Measurements from ENCODE around the gene GARIN6. TPM values are rescaled to one million over a fixed set of nuclear protein-coding genes. Genes with fewer than 3 reads are reported as not detected.
"Not testable (repeated sequence)": the region's sequence is repeated elsewhere in the genome, so short reads cannot be mapped to it uniquely, and the experiment has no call there.

The GARIN6 gene
- polyA plus RNA-seq (ENCODE audit: insufficient read length in 3 of 3) = not detected
- long read RNA-seq, donor 1 = 0 reads
- long read RNA-seq, donor 2 = 0 reads
- long read RNA-seq, donor 3 = 0 reads
- long read RNA-seq, donor 4 = 0 reads
- long read RNA-seq, donor 5 = 0 reads
- long read RNA-seq, donor 6 = 0 reads
- long read RNA-seq, donor 7 = 0 reads
- long read RNA-seq, donor 8 = 0 reads
- long read RNA-seq, donor 9 = 0 reads
- long read RNA-seq, donor 10 = 0 reads
- long read RNA-seq, donor 11 = 0 reads
- long read RNA-seq, donor 12 = 0 reads
- long read RNA-seq, donor 13 = 0 reads
- long read RNA-seq, donor 14 = 0 reads
- long read RNA-seq, donor 15 = 0 reads
- long read RNA-seq, donor 16 = 0 reads

DNA sequence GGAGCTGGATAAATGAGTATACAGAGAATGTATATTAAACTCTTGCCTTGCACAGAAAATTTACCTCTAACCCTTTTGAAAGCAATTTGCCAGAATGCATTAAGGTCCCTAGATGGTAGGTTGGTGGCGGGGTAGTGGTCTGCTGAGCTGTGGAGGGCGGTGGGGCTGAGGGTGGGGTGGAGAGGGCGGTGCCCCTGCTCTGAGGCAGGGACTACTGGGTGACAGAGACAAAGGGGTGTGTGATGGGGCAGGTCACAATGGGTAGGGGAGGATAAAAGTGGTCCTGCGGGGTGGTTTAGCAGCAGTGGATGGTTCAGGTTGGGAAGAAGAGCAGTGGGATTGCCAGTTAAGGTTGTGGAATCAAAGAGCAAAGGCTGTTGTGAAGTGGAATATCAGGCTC lies at the start of gene GARIN6:
TSS of gene GARIN6 (plus strand) at position 301 of the 400 bp plus-strand sequence. CDS start 422 bp downstream, outside the sequence.
- DNase-seq (ENCODE audit: extremely low read depth in 1 of 11, low read depth in 9 of 11, low spot score in 4 of 11) = no peak

DNA sequence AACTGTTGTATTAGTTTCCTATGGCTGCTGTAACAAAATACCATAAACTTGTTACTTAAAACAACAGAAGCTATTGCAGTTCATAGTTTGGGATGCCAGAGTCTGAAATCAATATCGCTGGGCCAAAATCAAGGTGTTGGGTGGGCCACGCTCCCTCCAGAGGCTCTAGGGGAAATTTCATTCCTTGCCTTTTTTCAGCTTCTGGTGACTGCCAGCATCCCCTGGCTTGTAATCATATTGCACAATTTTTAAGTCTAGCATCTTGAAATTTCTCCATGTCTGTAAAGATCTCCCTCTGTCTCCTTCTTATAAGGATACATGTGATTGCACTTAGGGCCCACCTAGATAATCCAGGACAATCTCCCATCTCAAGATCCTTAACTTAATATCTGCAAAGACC lies 48.8 kb upstream of the GARIN6 start:
- DNase-seq (ENCODE audit: extremely low read depth in 1 of 11, low read depth in 9 of 11, low spot score in 4 of 11) = no peak

DNA sequence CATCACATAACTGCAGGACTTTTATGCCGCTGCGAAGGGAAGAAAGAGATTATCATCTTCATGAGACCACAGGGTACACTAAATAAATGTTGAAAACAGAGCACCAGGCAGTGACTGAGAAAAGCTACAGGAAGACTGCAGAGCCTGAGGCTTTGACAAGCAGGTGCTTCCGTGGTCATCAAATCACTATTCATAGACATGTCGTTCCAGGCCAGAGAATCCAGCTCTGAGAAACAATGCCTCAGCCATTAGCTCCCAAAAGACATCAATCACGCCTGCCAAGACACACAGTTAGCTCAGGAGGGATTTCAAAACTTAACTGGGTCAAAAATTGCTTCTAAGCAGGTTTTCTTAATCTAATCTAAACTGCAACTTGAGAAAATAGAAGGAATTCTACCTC lies 47.2 kb upstream of the GARIN6 start:
- DNase-seq (ENCODE audit: extremely low read depth in 1 of 11, low read depth in 9 of 11, low spot score in 4 of 11) = no peak

DNA sequence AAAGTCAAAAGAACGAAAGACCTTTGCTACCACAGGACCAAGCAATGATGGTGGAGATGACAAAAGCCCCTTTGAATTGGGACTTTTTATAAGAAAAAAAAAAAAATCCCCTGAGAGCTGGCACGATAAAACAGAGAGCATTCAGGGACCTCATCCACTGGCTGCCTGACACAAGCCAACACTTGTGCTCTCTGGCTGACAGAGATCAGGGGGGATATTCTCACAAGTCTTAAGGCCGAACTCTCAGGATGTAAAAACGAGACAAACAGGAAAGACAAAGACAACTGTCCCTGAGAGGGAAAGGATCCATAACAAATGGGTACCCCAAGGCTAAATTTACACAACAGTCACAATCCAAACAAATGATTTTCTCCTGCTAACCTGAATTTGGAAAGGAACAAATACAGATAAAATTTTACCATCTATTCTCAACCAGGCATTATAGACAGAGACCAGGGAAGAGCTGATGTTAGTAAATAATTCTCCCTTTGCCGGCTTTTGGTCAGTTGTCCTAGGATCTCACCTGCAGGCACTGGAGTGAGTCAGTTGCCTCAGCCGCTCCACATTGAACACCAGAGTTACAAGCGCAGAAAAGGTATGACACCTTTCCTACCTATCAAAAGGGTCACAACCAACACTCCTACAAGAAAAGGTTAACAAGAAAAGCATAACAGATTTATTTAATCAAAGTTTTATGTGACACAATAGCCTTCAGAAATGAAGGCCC lies 37.9 kb upstream of the GARIN6 start:
- no peak for DNase-seq (ENCODE audit: extremely low read depth in 1 of 11, low read depth in 9 of 11, low spot score in 4 of 11)

DNA sequence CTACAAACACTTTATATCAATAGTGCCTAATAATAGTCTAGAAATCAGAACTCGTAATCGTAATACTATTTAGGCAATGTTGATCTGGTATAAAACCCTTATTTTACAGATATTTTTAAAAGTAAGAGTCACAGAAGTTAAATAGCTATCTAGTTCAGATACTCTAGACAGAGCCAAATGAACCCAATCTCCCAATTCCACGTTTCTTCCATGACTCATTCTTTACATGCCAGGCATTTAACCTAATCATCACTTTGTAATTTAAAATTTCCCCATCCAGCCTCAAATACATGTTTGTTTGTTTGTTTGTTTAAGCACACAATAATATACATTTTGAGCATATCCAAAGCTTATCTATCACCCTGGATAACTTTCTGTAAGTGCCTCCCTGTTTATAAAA lies 36.4 kb upstream of the GARIN6 start:
- no peak for DNase-seq (ENCODE audit: extremely low read depth in 1 of 11, low read depth in 9 of 11, low spot score in 4 of 11)

DNA sequence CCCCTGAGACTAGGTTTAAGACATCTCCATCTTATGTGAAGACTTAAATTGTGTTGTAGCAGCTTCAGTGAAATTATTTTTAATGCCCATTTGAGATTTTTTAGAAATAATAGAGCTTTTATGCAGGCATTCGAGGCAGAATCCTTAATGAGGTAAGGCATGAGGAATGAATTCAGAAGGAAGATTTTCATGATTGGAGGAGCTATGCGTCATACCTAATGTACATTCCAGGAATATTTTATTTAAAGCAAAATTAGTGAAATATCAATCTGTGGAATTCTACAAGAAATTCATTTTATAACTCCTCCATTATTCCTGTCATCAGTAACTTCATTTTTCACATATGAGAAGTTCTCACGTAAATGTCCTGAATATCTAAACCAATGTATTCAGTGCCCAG lies 36.0 kb upstream of the GARIN6 start:
- no peak for DNase-seq (ENCODE audit: extremely low read depth in 1 of 11, low read depth in 9 of 11, low spot score in 4 of 11)

DNA sequence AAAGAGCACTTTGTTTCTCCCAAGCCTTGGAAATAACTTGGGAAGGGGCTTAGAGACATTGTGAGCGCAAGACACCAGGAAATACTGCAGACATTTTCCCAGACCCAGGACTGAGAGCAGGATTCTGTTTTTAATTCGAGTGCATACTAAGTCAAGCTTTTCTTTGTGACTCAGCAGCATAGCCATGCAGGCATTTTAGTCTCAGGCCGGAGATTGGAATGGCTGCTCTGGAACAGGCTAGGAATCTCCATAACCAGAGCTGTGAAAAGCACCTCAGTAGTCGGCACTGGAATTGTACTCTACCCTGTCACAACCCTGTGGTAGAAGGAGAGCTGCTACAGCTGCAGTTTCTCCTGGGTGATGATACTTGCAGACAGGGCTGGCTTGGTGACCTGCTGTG lies 28.9 kb upstream of the GARIN6 start:
- no peak for DNase-seq (ENCODE audit: extremely low read depth in 1 of 11, low read depth in 9 of 11, low spot score in 4 of 11)

DNA sequence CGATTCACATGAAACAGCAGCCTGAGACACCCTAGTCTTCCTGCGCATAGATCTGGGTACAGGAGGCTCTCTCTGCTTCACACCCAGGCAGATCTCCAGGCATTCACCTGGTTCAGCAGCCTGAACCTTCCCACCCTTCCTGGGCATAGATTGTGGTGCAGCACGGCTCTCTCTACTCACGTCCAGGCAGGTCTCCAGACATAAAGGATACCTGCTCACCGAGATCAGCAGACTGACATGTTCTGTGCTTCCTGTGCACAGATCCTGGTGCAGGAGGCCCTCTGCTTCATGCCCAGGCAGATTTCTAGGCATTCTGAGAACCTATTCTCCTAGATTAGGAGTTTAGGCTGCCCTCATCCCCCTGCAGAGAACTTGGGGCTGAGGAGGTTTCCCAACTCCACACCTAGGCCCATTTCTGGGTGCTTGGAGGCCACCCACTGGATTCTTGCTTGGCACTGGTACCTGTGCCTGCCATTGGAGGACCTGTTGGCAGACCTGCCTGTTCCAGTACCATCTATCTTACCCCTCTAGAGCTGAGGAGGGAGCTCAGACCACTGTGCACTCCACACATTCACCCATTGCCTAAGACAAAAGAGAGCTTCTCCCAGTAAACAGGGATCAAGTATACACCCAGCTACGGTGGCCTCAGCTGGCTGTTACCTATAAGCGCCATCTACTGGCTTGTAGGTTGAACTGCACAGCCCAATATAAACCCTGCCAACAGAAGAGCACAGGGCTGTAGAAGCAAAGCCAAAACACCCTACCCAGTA lies 28.0 kb upstream of the GARIN6 start:
- DNase-seq (ENCODE audit: extremely low read depth in 1 of 11, low read depth in 9 of 11, low spot score in 4 of 11) = no peak

DNA sequence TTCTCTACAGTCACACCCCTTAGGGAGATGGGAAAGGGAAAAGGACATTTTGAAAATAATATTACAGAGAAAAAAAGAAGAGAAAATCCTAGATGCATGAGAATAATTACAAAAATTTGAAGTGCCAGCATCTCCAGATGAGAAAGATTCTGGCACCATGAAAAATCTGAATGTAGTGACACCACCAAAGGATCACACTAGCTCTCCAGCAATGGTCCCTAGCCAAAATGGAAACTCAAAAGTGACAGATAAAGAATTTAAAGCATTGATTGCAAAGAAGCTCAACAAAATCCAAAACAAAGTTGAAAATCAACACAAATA lies 27.4 kb upstream of the GARIN6 start:
- DNase-seq (ENCODE audit: extremely low read depth in 1 of 11, low read depth in 9 of 11, low spot score in 4 of 11) = no peak

DNA sequence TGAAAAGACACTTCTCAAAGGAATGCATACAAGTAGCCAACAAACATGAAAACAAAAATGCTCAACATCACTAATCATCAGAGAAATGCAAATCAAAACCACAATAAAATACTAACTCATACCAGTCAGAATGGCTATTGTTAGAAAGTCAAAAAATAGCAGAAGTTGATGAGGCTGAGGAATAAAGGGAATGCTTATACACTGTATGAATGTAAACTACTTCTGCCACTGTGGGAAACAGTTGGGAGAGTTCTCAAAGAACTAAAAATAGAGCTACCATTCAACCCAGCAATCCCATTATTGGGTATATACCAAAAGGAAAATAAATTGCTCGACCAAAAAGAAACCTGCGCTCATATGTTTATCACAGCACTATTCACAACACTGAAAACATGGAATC lies 23.0 kb upstream of the GARIN6 start:
- DNase-seq (ENCODE audit: extremely low read depth in 1 of 11, low read depth in 9 of 11, low spot score in 4 of 11) = not testable (repeated sequence)

DNA sequence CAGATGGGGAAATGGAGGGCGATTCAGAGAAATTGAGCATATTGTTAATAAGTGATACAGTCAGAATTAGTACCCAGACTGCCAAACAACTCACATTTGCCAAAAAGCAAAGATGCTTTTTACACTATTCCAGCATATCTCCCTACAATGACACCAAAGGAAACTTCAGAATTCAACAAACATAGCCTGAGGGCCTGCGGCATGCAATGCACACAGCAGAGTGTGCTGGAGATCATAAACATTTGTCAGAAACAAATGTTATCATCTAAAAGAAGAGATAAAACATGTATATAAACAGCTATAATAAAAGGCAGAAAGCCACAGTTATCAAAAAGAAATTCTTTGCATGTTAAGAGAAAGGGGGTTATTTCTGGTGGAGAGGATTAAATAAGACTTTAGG lies 20.1 kb upstream of the GARIN6 start:
- DNase-seq (ENCODE audit: extremely low read depth in 1 of 11, low read depth in 9 of 11, low spot score in 4 of 11) = no peak

DNA sequence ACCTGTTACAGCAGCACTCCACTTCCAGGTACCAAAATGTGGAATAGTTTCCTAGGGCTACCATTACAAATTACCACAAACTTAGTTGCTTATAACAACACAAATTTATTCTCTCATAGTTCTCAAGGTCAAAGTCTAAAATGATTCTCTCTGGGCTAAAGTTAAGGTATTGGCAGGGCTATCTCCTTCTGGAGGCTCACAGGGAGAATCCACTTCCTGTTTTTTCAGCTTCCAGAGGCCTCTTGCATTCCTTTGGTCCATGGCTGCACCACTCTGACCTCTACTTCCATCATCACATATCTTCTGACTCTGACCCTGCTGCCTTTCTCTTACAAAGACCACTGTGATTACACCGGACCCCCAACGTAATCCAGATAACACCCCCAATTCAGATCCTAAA lies 2.9 kb upstream of the GARIN6 start:
- no peak for DNase-seq (ENCODE audit: extremely low read depth in 1 of 11, low read depth in 9 of 11, low spot score in 4 of 11)

DNA sequence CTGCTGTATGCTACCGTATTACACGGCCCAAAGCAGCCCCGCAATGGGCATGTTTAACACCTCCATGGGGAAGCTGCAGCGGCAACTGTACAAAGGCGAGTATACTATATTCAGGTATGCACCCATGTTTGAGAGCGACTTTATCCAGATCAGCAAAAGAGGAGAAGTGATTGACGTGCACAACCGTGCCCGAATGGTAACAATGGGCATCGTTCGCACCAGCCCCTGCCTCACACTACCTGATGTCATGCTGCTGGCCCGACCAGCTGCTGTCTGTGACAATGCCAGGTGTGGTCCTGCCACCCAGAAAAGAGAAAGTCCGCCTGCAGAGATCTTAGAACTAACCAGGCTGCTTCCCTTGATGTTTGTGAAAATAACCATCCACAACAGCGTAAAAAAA lies 630 bp downstream of the GARIN6 start:
- no peak for DNase-seq (ENCODE audit: extremely low read depth in 1 of 11, low read depth in 9 of 11, low spot score in 4 of 11)

DNA sequence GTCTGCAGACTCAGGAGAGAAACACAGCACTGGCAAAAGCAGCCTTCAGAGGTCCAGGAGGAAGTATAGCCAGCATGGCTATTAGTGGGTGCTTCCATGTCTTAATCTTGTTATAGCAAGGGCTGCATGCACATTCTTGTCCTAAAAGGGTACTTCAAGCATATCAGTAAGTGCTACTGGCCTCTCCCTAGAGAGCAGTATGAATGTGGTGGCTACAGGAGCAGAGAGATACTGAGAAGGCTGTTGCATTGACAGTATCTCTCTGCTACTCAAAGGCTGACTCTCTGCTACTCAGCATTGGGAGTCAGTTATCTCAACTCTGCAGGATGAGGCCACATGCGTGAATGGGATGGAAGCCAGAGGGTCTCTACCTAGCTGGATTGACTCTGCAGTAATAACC lies 2.0 kb downstream of the GARIN6 start:
- DNase-seq (ENCODE audit: extremely low read depth in 1 of 11, low read depth in 9 of 11, low spot score in 4 of 11) = no peak

DNA sequence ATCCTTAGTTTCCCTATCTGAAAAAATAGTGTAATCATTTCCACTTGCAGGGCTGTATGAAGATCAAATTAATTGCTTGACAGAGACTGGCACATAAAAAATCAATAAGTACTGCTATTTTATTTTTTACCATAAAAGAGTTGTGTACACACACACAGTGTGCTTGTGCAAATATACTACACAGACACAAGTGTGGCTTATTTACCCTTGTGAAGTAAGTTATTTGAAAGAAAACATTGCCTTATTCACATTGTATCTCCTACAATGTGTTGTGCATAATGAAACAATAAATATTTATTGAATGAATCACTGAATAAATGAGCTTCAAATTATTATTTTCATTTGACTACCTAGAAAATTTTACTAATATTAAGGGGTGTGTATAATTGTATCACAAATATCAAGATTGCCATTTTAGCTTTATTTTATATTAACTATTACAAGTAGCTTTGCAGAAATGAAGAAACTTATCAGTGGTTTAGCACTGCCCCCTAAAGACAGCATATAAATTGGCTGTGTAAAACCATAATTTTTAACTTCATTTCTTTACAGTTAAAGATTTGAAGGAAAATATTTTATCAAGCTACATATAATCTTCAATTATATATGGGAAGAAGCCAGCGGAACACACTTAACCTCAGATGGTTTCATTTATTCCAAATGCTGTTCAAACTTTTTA lies 11.3 kb downstream of the GARIN6 start:
- DNase-seq (ENCODE audit: extremely low read depth in 1 of 11, low read depth in 9 of 11, low spot score in 4 of 11) = peak in 3 of 11 donors; percentile 0 to 2 (median 1)

DNA sequence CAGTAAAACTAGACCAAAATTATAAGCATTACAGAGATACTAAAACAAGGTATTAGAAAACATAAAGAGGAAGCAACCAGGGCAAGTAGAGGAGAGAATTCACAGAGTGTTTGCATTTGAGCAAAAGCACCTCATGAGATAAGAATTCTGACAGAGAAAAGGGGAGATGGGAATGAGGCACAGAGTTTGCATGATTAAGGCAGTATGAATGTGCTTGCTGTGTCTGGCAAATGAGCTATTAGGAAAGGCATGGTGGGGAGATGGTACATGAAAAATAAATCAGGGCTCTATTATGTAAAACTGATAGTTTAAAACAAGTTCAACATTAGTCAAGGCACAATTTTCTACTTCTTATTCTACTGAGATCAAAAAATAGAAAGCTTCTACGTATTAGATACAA lies 23.1 kb downstream of the GARIN6 start:
- DNase-seq (ENCODE audit: extremely low read depth in 1 of 11, low read depth in 9 of 11, low spot score in 4 of 11) = no peak

DNA sequence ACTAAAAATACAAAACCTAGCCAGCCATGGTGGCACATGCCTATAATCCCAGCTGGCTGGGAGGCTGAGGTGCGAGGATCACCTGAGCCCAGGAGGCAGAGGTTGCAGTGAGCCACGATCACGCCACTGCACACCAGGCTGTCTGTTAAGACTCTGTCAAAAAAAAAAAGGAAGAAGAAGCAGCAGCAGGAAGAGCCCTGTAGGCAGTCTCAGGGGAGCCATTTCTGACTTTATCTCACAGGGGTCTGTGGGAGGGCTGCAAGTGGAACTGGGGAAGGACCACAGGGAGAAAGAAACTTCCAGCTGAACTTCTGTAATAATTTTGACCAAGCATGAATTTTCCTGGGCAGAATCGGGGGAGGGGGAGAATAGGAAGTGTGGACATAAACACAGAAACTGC lies 32.7 kb downstream of the GARIN6 start:
- DNase-seq (ENCODE audit: extremely low read depth in 1 of 11, low read depth in 9 of 11, low spot score in 4 of 11) = no peak

DNA sequence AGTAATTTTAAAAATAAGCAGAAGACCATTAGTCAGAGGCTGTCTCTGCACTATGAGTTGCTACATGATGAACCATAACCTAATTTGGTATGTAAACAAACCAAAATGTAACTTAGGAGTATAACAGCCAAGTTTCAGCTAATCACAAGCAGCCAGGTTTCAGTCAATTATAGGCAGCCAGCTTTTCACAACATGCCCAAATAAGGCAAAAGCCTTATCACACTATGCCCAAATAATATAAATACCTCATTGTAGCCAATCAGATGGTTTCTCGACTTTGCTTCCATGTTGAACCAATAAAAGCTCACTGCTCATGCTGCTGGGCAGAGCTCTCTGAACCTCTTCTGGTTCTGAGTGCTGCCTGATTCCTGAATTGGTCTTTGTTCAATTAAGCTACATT lies 38.6 kb downstream of the GARIN6 start:
- DNase-seq (ENCODE audit: extremely low read depth in 1 of 11, low read depth in 9 of 11, low spot score in 4 of 11) = no peak

DNA sequence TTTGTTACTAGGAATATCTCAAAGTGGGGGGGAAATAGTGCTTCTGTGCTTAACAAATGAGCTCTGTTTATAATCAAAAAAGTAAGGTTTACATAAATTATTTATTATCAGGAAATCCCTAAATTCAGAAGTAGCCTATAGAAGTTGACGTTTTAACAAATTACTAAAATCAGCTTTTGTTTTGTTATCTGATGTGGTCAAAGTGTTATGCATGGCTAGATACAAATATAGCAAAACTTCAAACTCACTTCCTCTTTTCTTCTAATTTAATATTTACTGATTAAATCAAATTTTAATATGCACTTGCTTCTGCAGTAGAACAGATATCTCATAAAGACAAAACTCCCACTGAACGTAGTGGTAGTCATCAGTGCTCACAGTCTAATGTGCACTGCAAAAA lies 47.5 kb downstream of the GARIN6 start:
- no peak for DNase-seq (ENCODE audit: extremely low read depth in 1 of 11, low read depth in 9 of 11, low spot score in 4 of 11)
